ENCODE results near the gene DNASE1.
"Not testable (repeated sequence)": the region's sequence is repeated elsewhere in the genome, so short reads cannot be mapped to it uniquely, and the experiment has no call there.

Gene DNASE1

GRCh38 chr16:3652373-3653195 lies 1.9 kb upstream of the DNASE1 start:
- H3K27ac ChIP-seq: no peak overlapping the region
- DNase-seq: no peak
- H3K9me3 ChIP-seq (ENCODE audit: severe bottlenecking): no peaks in the 10 kb centered on the region
- TF ChIP-seq CTCF (IDR thresholded peaks at IDR 0.05; ENCODE audit: low read depth, low read length): no peak
- H3K27me3 ChIP-seq (ENCODE audit: insufficient read depth, low read depth, severe bottlenecking): no peaks in the 10 kb centered on the region
- no peak overlapping the region for H3K4me3 ChIP-seq (ENCODE audit: low read depth, low read length)
- H3K36me3 ChIP-seq: peaks cover 39% of the 10 kb centered on the region

GRCh38 chr16:3655030-3655395 lies 522 bp downstream of the DNASE1 start:
- Histone ChIP-seq H3K4me3 (ENCODE audit: low read depth, low read length) (no peak overlapping the region), H3K27ac (no peak overlapping the region), H3K27me3 (ENCODE audit: insufficient read depth, low read depth, severe bottlenecking) (no peaks in the 10 kb centered on the region), H3K9me3 (ENCODE audit: severe bottlenecking) (no peaks in the 10 kb centered on the region), H3K36me3 (peaks cover 62% of the 10 kb centered on the region)
- no peak for DNase-seq
- TF ChIP-seq CTCF (IDR thresholded peaks at IDR 0.05; ENCODE audit: low read depth, low read length): no peak

DNA sequence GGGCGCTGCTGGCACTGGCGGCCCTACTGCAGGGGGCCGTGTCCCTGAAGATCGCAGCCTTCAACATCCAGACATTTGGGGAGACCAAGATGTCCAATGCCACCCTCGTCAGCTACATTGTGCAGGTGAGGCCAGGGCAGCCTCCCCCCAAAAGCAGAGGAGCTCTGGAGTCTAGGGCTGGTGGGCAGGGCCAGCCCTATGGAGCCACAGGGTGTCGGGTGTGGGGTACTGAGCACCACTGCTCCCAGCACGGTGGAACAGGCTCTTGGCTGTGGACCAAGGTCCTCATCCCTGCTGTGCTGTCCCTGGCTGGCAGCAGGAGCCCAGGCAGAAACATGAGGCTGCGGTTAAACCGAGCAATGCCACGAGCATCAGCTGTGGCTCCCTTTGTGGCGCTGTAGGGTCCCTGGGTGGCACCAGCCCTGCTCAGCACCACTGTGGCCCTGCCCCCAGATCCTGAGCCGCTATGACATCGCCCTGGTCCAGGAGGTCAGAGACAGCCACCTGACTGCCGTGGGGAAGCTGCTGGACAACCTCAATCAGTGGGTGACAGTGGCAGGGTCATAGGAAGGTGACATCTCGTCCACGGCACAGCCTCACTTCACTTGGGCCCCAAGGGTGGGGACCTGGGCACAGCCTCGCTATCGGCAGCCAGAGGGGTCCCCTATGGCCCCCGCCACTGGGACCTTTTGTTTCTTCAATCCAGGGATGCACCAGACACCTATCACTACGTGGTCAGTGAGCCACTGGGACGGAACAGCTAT lies 1.1 kb downstream of the DNASE1 start:
- H3K9me3 ChIP-seq (ENCODE audit: severe bottlenecking): no peaks in the 10 kb centered on the region
- H3K4me3 ChIP-seq (ENCODE audit: low read depth, low read length): no peak overlapping the region
- DNase-seq: no peak
- no peaks in the 10 kb centered on the region for H3K27me3 ChIP-seq (ENCODE audit: insufficient read depth, low read depth, severe bottlenecking)
- H3K27ac ChIP-seq: no peak overlapping the region
- peaks cover 68% of the 10 kb centered on the region for H3K36me3 ChIP-seq
- no peak for TF ChIP-seq CTCF (IDR thresholded peaks at IDR 0.05; ENCODE audit: low read depth, low read length)

DNA sequence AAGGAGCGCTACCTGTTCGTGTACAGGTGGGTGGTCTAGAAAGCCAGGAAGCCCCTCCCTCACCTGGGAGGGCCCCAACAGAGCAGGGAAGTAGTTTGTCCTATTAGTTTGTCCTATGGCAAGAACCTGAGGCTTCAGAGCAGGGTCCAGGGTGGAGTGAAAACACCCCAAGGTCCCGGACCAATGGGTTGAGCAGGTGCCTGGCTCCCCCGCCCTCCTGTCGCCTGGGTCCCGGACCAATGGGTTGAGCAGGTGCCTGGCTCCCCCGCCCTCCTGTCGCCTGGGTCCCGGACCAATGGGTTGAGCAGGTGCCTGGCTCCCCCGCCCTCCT lies 1.6 kb downstream of the DNASE1 start:
- H3K36me3 ChIP-seq: peaks cover 71% of the 10 kb centered on the region
- not testable (repeated sequence) for H3K9me3 ChIP-seq (ENCODE audit: severe bottlenecking); H3K4me3 ChIP-seq (ENCODE audit: low read depth, low read length); DNase-seq; H3K27ac ChIP-seq; H3K27me3 ChIP-seq (ENCODE audit: insufficient read depth, low read depth, severe bottlenecking)

GRCh38 chr16:3656491-3657468 lies 2.3 kb downstream of the DNASE1 start:
- no peak overlapping the region for H3K27ac ChIP-seq
- no peak for DNase-seq
- no peaks in the 10 kb centered on the region for H3K9me3 ChIP-seq (ENCODE audit: severe bottlenecking)
- no peaks in the 10 kb centered on the region for H3K27me3 ChIP-seq (ENCODE audit: insufficient read depth, low read depth, severe bottlenecking)
- no peak for TF ChIP-seq CTCF (IDR thresholded peaks at IDR 0.05; ENCODE audit: low read depth, low read length)
- peaks cover 78% of the 10 kb centered on the region for H3K36me3 ChIP-seq
- H3K4me3 ChIP-seq (ENCODE audit: low read depth, low read length): no peak overlapping the region

GRCh38 chr16:3659251-3659650 lies 4.8 kb downstream of the DNASE1 start:
- Histone ChIP-seq H3K9me3 (ENCODE audit: severe bottlenecking) (no peaks in the 10 kb centered on the region), H3K27me3 (ENCODE audit: insufficient read depth, low read depth, severe bottlenecking) (no peaks in the 10 kb centered on the region), H3K36me3 (peaks cover 89% of the 10 kb centered on the region), H3K4me3 (ENCODE audit: low read depth, low read length) (no peak overlapping the region), H3K27ac (no peak overlapping the region)
- no peak for TF ChIP-seq CTCF (IDR thresholded peaks at IDR 0.05; ENCODE audit: low read depth, low read length)
- no peak for DNase-seq

All from WERI-Rb-1 (cell line).